SK-N-SH treated with all-trans-retinoic acid at 6 μM for 48 hours (cell line): ENCODE data around the gene THY1.

Source experiments
- ESRRG ChIP-seq: fragments of 250-450 bp; sonication (Bioruptor Pico); IDR thresholded peaks from 2 replicates; pipeline ENCODE4 v1.6.1; 2021; ENCODE audit warnings: mild to moderate bottlenecking
- ISL1 ChIP-seq: fragments of 250-450 bp; sonication (Bioruptor Pico); IDR thresholded peaks from 2 replicates; pipeline ENCODE4 v2.1.2; 2022; ENCODE audit warnings: mild to moderate bottlenecking, moderate library complexity
- PPARA ChIP-seq: fragments of 250-450 bp; sonication (Bioruptor Pico); IDR thresholded peaks from 2 replicates; pipeline ENCODE4 v1.5.0; 2020; ENCODE audit warnings: mild to moderate bottlenecking, borderline replicate concordance
- TCF4 ChIP-seq: fragments of 250-450 bp; sonication (Bioruptor Pico); IDR thresholded peaks from 2 replicates; pipeline ENCODE4 v1.8.0; 2021; ENCODE audit warnings: mild to moderate bottlenecking, moderate library complexity, borderline replicate concordance
- ZC3H10 ChIP-seq: fragments of 250-450 bp; sonication (Bioruptor Pico); IDR thresholded peaks from 2 replicates; pipeline ENCODE4 v1.5.1; 2021; ENCODE audit warnings: mild to moderate bottlenecking, moderate library complexity
- ZFP3 ChIP-seq: fragments of 250-450 bp; sonication (Bioruptor Pico); IDR thresholded peaks from 2 replicates; pipeline ENCODE4 v1.5.0; 2020; ENCODE audit warnings: mild to moderate bottlenecking, moderate library complexity
- ZNF565 ChIP-seq: fragments of 450-650 bp; formaldehyde crosslinking; conservative IDR thresholded peaks from 2 replicates; pipeline ENCODE4 v1.5.0; 2020; ENCODE audit warnings: low read depth, mild to moderate bottlenecking, moderate library complexity
- TF ChIP-seq, protein P1 (sequence below): fragments of 250-450 bp; sonication (Bioruptor Pico); IDR thresholded peaks from 2 replicates; pipeline ENCODE4 v1.5.1; 2021; ENCODE audit warnings: mild to moderate bottlenecking, moderate library complexity
- TF ChIP-seq, protein P2 (sequence below): fragments of 250-450 bp; sonication (Bioruptor Pico); IDR thresholded peaks from 2 replicates; pipeline ENCODE4 v1.5.1; 2020; ENCODE audit warnings: low read depth, mild to moderate bottlenecking, moderate library complexity
- TF ChIP-seq, protein P3 (sequence below): fragments of 250-450 bp; sonication (Bioruptor Pico); IDR thresholded peaks from 2 replicates; pipeline ENCODE4 v1.8.0; 2020; ENCODE audit warnings: mild to moderate bottlenecking, moderate library complexity, borderline replicate concordance

DNA sequence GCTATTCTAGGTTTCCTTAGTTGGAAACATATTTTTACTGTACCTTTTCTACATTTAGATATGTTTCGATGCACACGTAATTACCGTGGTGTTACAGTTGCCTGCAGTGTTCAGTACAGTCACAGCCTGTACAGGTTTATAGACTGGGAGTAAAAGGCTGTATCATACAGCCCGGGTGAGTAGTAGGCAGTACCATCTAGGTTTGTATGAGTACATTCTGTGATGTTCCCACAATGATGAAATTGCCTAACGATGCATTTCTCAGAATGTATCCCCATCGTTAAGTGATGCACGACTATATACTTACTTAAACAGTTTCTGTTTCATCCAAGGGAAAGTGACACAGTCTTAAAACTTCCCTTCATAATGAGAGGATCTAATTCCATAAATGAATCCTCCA lies 13.1 kb upstream of the THY1 start:
- no peak for TF ChIP-seq ZNF565 (CRISPR knock-in tag)
- no peak for TF ChIP-seq ESRRG (CRISPR knock-in tag)
- TF ChIP-seq, protein P1, sequence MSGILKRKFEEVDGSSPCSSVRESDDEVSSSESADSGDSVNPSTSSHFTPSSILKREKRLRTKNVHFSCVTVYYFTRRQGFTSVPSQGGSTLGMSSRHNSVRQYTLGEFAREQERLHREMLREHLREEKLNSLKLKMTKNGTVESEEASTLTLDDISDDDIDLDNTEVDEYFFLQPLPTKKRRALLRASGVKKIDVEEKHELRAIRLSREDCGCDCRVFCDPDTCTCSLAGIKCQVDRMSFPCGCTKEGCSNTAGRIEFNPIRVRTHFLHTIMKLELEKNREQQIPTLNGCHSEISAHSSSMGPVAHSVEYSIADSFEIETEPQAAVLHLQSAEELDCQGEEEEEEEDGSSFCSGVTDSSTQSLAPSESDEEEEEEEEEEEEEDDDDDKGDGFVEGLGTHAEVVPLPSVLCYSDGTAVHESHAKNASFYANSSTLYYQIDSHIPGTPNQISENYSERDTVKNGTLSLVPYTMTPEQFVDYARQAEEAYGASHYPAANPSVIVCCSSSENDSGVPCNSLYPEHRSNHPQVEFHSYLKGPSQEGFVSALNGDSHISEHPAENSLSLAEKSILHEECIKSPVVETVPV = no peak
- no peak for TF ChIP-seq ISL1 (CRISPR knock-in tag)
- no peak for TF ChIP-seq PPARA
- TF ChIP-seq, protein P2, sequence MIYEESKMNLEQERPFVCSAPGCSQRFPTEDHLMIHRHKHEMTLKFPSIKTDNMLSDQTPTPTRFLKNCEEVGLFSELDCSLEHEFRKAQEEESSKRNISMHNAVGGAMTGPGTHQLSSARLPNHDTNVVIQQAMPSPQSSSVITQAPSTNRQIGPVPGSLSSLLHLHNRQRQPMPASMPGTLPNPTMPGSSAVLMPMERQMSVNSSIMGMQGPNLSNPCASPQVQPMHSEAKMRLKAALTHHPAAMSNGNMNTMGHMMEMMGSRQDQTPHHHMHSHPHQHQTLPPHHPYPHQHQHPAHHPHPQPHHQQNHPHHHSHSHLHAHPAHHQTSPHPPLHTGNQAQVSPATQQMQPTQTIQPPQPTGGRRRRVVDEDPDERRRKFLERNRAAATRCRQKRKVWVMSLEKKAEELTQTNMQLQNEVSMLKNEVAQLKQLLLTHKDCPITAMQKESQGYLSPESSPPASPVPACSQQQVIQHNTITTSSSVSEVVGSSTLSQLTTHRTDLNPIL (CRISPR knock-in tag) = no peak
- TF ChIP-seq ZC3H10 (CRISPR knock-in tag) = no peak
- TF ChIP-seq TCF4 = no peak
- TF ChIP-seq, protein P3, sequence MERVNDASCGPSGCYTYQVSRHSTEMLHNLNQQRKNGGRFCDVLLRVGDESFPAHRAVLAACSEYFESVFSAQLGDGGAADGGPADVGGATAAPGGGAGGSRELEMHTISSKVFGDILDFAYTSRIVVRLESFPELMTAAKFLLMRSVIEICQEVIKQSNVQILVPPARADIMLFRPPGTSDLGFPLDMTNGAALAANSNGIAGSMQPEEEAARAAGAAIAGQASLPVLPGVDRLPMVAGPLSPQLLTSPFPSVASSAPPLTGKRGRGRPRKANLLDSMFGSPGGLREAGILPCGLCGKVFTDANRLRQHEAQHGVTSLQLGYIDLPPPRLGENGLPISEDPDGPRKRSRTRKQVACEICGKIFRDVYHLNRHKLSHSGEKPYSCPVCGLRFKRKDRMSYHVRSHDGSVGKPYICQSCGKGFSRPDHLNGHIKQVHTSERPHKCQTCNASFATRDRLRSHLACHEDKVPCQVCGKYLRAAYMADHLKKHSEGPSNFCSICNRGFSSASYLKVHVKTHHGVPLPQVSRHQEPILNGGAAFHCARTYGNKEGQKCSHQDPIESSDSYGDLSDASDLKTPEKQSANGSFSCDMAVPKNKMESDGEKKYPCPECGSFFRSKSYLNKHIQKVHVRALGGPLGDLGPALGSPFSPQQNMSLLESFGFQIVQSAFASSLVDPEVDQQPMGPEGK = no peak
- TF ChIP-seq ZFP3 = no peak
